BLaER1 (cell line): ENCODE results near the gene SPTBN2.
A peak's percentile ranks its signal among the peaks of the same experiment; 100 is the strongest.

ENCODE experiments used
- H3K27ac ChIP-seq: shearing (Covaris generic); formaldehyde crosslinking; 2 replicates; pipeline ENCODE4 v1.8.1; 2022
- H3K27me3 ChIP-seq: shearing (Covaris generic); formaldehyde crosslinking; 2 replicates; pipeline ENCODE4 v1.8.1; 2022
- H3K36me3 ChIP-seq: shearing (Covaris generic); formaldehyde crosslinking; 2 replicates; pipeline ENCODE4 v1.8.1; 2022
- H3K4me1 ChIP-seq: shearing (Covaris generic); formaldehyde crosslinking; 2 replicates; pipeline ENCODE4 v1.8.1; 2022
- H3K4me2 ChIP-seq: shearing (Covaris generic); formaldehyde crosslinking; 2 replicates; pipeline ENCODE4 v1.8.1; 2022
- H3K4me3 ChIP-seq: shearing (Covaris generic); formaldehyde crosslinking; 2 replicates; pipeline ENCODE4 v1.8.1; 2022
- H3K9ac ChIP-seq: shearing (Covaris generic); formaldehyde crosslinking; 2 replicates; pipeline ENCODE4 v1.8.1; 2022
- H3K9me3 ChIP-seq: shearing (Covaris generic); formaldehyde crosslinking; 2 replicates; pipeline ENCODE4 v1.8.1; 2022
- H4K20me1 ChIP-seq: shearing (Covaris generic); formaldehyde crosslinking; 2 replicates; pipeline ENCODE4 v1.8.1; 2022
- Cebpa-rat ChIP-seq: shearing (Covaris generic); IDR thresholded peaks from 2 replicates; pipeline ENCODE4 v1.8.1; 2022

The SPTBN2 gene

GRCh38 chr11:66677599-66678375 lies 51.2 kb downstream of the SPTBN2 start, which contains the start of gene RBM4B:
Gene RBM4B (minus strand): TSS chr11:66677887. CDS start chr11:66677079, 808 bp downstream.
- Histone ChIP-seq H3K36me3 (peaks cover 16% of the 10 kb centered on the region; the same call in 1 of the 2 replicates), H4K20me1 (peaks cover 42% of the 10 kb centered on the region), H3K4me3 (peak within 1 kb of the TSS; percentile 72), H3K27me3 (no peaks in the 10 kb centered on the region), H3K9me3 (peaks cover 8% of the 10 kb centered on the region; the same call in 1 of the 2 replicates), H3K4me1 (peaks cover 54% of the 10 kb centered on the region), H3K4me2 (peak within 1 kb of the TSS; percentile 98), H3K9ac (peak within 1 kb of the TSS; percentile 86), H3K27ac (peak within 1 kb of the TSS; percentile 91)
- no peak for TF ChIP-seq Cebpa-rat

GRCh38 chr11:66676931-66677598 lies 52.0 kb downstream of the SPTBN2 start:
- Histone ChIP-seq H3K4me1 (peaks cover 61% of the 10 kb centered on the region), H3K27ac (peak overlapping the region; percentile 91), H3K27me3 (no peaks in the 10 kb centered on the region), H3K36me3 (peaks cover 17% of the 10 kb centered on the region; the same call in 1 of the 2 replicates), H3K4me2 (peak overlapping the region; percentile 98), H3K9me3 (peaks cover 8% of the 10 kb centered on the region; the same call in 1 of the 2 replicates), H4K20me1 (peaks cover 49% of the 10 kb centered on the region), H3K9ac (peak overlapping the region; percentile 86), H3K4me3 (peak overlapping the region; percentile 72)
- TF ChIP-seq Cebpa-rat = no peak

GRCh38 chr11:66676282-66676919 lies 52.6 kb downstream of the SPTBN2 start:
- Histone ChIP-seq H3K4me2 (peak overlapping the region; percentile 98), H3K9ac (peak overlapping the region; percentile 86; the same call in 1 of the 2 replicates), H3K4me1 (peaks cover 63% of the 10 kb centered on the region), H3K9me3 (peaks cover 6% of the 10 kb centered on the region; the same call in 1 of the 2 replicates), H3K27me3 (no peaks in the 10 kb centered on the region), H3K36me3 (peaks cover 21% of the 10 kb centered on the region; the same call in 1 of the 2 replicates), H3K27ac (peak overlapping the region; percentile 18; the same call in 1 of the 2 replicates), H4K20me1 (peaks cover 56% of the 10 kb centered on the region), H3K4me3 (peak overlapping the region; percentile 72)
- TF ChIP-seq Cebpa-rat = no peak

DNA sequence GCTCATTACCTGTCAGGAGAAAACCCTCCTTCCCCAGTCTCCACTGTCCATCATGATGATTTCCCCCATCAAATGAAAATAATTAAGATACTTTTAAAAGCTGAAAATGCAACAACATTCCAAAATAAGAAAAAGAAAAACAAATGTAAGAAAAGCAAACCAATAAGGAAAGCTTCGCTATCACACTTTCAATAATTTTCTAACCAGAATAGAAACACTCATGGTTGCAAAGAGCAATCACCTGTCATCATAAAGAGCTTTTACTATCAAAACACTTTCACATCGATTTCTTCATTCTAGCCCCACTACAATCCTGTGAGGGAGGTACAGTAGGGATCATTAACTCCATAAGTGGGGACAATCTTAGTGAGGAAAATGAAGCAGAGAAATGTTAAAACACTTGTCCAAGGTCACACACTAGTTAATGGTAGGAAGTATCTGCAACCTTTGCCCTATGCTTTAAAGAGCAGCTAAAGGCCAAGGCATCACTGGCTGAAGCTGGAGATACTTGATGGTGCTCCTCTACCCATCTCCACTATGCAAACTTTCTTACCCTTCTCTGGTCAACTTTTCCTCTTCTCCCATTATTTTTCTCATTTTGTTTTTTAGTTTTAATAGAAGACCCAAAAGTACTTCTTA lies 53.9 kb downstream of the SPTBN2 start:
- no peak for TF ChIP-seq Cebpa-rat
- H3K27ac ChIP-seq = no peak overlapping the region
- no peaks in the 10 kb centered on the region for H3K27me3 ChIP-seq
- peak overlapping the region; percentile 72; the same call in 1 of the 2 replicates for H3K4me3 ChIP-seq
- H3K36me3 ChIP-seq = peaks cover 32% of the 10 kb centered on the region; the same call in 1 of the 2 replicates
- H4K20me1 ChIP-seq = peaks cover 69% of the 10 kb centered on the region
- peak overlapping the region; percentile 71; the same call in 1 of the 2 replicates for H3K9ac ChIP-seq
- no peaks in the 10 kb centered on the region for H3K9me3 ChIP-seq
- H3K4me1 ChIP-seq = peaks cover 52% of the 10 kb centered on the region
- peak overlapping the region; percentile 98 for H3K4me2 ChIP-seq

DNA sequence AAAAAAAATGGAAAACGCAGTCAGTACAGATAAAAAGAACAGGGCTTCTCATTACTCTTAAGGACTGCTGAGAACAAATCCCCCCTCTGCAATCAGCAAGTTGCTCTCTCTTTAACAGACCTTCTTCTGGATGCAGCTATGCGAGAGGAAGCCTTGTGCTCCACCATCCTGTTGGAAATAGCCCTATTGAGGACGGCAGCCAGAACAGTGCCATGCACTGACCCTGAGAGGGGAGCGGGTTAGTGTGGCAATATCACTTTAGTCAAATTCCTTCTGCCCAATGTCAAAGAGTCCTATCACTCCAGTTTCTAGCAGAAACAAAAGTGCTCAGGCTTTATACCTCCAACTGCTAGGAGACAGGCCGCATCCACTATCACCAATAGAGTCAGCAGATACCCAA lies 58.2 kb downstream of the SPTBN2 start:
- peaks cover 100% of the 10 kb centered on the region for H4K20me1 ChIP-seq
- peaks cover 68% of the 10 kb centered on the region for H3K36me3 ChIP-seq
- no peak for TF ChIP-seq Cebpa-rat
- no peaks in the 10 kb centered on the region for H3K9me3 ChIP-seq
- no peak overlapping the region for H3K4me2 ChIP-seq
- no peaks in the 10 kb centered on the region for H3K27me3 ChIP-seq
- no peak overlapping the region for H3K9ac ChIP-seq
- no peak overlapping the region for H3K4me3 ChIP-seq
- peaks cover 38% of the 10 kb centered on the region for H3K4me1 ChIP-seq
- H3K27ac ChIP-seq = no peak overlapping the region

DNA sequence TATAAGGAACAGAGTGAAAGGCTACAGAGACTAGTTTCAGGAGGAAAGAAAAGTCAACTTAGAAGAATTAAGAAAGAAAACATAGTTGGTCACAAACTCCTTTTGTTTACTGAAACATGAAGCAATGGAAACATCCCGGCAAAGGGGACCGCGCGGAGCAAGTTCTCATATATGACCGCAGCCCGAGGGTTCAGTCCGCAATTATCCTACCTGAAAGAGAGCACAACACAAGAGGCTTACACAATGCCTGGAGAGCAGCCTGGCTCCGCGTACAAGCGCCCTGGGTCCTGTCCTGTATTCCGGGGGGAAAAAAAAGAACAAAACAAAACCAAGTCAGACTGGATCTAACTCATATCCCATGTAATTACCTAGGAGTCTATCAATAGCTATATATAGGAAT lies 63.6 kb downstream of the SPTBN2 start:
- Histone ChIP-seq H4K20me1 (peaks cover 100% of the 10 kb centered on the region), H3K36me3 (peaks cover 98% of the 10 kb centered on the region), H3K4me2 (no peak overlapping the region)

DNA sequence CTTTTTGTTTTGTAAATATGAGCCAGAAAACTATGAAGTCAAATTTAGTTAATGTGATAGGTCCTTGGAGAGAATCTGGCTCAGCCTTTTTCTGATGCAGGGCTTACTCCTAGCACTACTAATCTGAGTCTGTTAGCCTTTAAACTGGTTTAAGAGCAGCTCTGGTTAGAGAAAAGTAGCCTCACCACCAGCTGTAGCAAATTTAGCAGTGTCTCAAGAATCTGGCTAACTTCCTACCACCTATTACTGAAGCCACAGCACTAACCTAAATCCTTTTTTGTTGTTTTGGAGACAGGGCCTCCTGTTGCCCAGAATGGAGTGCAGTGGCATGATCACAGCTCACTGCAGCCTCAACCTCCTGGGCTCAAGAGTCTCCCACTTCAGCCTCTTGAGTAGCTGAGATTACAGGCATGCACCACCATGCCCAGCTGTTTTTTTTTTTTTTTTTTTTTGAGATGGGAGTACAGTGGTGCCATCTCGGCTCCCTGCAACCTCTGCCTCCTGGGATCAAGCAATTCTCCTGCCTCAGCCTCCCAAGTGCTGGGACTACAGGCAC lies 65.2 kb downstream of the SPTBN2 start:
- Histone ChIP-seq H3K9ac (no peak overlapping the region), H3K4me1 (no peaks in the 10 kb centered on the region), H3K9me3 (no peaks in the 10 kb centered on the region), H3K4me2 (no peak overlapping the region), H3K27me3 (no peaks in the 10 kb centered on the region), H3K27ac (no peak overlapping the region), H3K36me3 (peaks cover 98% of the 10 kb centered on the region), H3K4me3 (no peak overlapping the region), H4K20me1 (peaks cover 100% of the 10 kb centered on the region)
- no peak for TF ChIP-seq Cebpa-rat

More for the DNA sequence above, 63.6 kb downstream of the SPTBN2 start:
- TF ChIP-seq Cebpa-rat = no peak
- H3K27ac ChIP-seq = no peak overlapping the region
- H3K27me3 ChIP-seq = no peaks in the 10 kb centered on the region
- H3K4me3 ChIP-seq = no peak overlapping the region
- no peaks in the 10 kb centered on the region for H3K9me3 ChIP-seq
- H3K9ac ChIP-seq = no peak overlapping the region
- no peaks in the 10 kb centered on the region; the same call in 1 of the 2 replicates for H3K4me1 ChIP-seq

GRCh38 chr11:66659763-66660162 lies 69.3 kb downstream of the SPTBN2 start:
- no peak overlapping the region for H3K4me2 ChIP-seq

DNA sequence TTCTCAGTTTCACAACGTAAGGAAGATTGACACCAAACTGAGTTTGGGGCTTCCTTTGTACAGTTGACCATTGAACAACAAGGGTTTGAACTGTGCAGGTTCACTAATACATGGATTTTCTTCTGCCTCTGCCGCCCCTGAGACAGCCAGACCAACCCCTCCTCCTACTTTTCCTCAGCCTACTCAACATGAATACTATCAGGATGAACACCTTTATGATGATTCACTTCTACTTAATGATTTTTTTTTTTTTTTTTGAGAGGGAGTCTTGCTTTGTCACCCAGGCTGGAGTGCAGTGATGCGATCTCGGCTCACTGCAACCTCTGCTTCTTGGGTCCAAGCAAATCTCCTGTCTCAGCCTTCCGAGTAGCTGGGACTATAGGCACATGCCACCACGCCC lies 75.9 kb downstream of the SPTBN2 start:
- Histone ChIP-seq H3K4me2 (no peak overlapping the region), H4K20me1 (peaks cover 100% of the 10 kb centered on the region), H3K4me1 (no peaks in the 10 kb centered on the region), H3K4me3 (no peak overlapping the region), H3K9me3 (no peaks in the 10 kb centered on the region), H3K27me3 (no peaks in the 10 kb centered on the region), H3K36me3 (peaks cover 98% of the 10 kb centered on the region), H3K27ac (no peak overlapping the region), H3K9ac (no peak overlapping the region)
- no peak for TF ChIP-seq Cebpa-rat

More at GRCh38 chr11:66659763-66660162, 69.3 kb downstream of the SPTBN2 start:
- Histone ChIP-seq H3K9me3 (no peaks in the 10 kb centered on the region), H4K20me1 (peaks cover 100% of the 10 kb centered on the region), H3K9ac (no peak overlapping the region), H3K27ac (no peak overlapping the region), H3K4me3 (no peak overlapping the region), H3K36me3 (peaks cover 97% of the 10 kb centered on the region), H3K27me3 (no peaks in the 10 kb centered on the region), H3K4me1 (no peaks in the 10 kb centered on the region)
- TF ChIP-seq Cebpa-rat = no peak
